Stimulated activated memory B cell treated with anti-CD40 and anti-IgM and Interleukin-4, amounts not matched to agents 10 μg/mL and 1 μg/mL and 100 μg/mL, for 72 hours (primary cell): ENCODE measurements around the gene SLC66A3.
"Not testable (repeated sequence)": the region's sequence is repeated elsewhere in the genome, so short reads cannot be mapped to it uniquely, and the experiment has no call there.

Experiments
- ATAC-seq: fragments of 150-1000 bp; cut with Tn5 transposase; 2 replicates; pipeline ENCODE4 v1.10.0; 2021
- H3K27ac Mint-ChIP-seq: one replicate; pipeline ENCODE4 v1.8.0; 2022; ENCODE audit warnings: mild to moderate bottlenecking, mixed read lengths
- H3K27me3 Mint-ChIP-seq: one replicate; pipeline ENCODE4 v1.8.0; 2022; ENCODE audit warnings: mixed read lengths
- H3K36me3 Mint-ChIP-seq: one replicate; pipeline ENCODE4 v1.8.0; 2022; ENCODE audit warnings: mixed read lengths
- H3K4me1 Mint-ChIP-seq: one replicate; pipeline ENCODE4 v1.8.0; 2022; ENCODE audit warnings: mixed read lengths
- H3K4me3 Mint-ChIP-seq: one replicate; pipeline ENCODE4 v1.8.0; 2022; ENCODE audit warnings: mild to moderate bottlenecking, moderate library complexity, mixed read lengths
- H3K9me3 Mint-ChIP-seq: one replicate; pipeline ENCODE4 v1.8.0; 2022; ENCODE audit warnings: mixed read lengths

SLC66A3 gene

GRCh38 chr2:11152591-11152990 lies 2.7 kb upstream of the SLC66A3 start:
- no peak overlapping the region for H3K4me3 Mint-ChIP-seq
- H3K4me1 Mint-ChIP-seq = peaks cover 19% of the 10 kb centered on the region
- H3K27me3 Mint-ChIP-seq = no peaks in the 10 kb centered on the region

GRCh38 chr2:11154016-11154922 lies 998 bp upstream of the SLC66A3 start:
- ATAC-seq = peak; percentile 9
- H3K27me3 Mint-ChIP-seq = no peaks in the 10 kb centered on the region
- H3K36me3 Mint-ChIP-seq = no peaks in the 10 kb centered on the region
- H3K4me3 Mint-ChIP-seq = peak overlapping the region; percentile 88
- H3K9me3 Mint-ChIP-seq = no peaks in the 10 kb centered on the region
- H3K4me1 Mint-ChIP-seq = peaks cover 24% of the 10 kb centered on the region
- peak overlapping the region; percentile 91 for H3K27ac Mint-ChIP-seq

More at GRCh38 chr2:11152591-11152990, 2.7 kb upstream of the SLC66A3 start:
- Mint-ChIP-seq H3K27ac (no peak overlapping the region), H3K36me3 (no peaks in the 10 kb centered on the region), H3K9me3 (no peaks in the 10 kb centered on the region)
- ATAC-seq = no peak

DNA sequence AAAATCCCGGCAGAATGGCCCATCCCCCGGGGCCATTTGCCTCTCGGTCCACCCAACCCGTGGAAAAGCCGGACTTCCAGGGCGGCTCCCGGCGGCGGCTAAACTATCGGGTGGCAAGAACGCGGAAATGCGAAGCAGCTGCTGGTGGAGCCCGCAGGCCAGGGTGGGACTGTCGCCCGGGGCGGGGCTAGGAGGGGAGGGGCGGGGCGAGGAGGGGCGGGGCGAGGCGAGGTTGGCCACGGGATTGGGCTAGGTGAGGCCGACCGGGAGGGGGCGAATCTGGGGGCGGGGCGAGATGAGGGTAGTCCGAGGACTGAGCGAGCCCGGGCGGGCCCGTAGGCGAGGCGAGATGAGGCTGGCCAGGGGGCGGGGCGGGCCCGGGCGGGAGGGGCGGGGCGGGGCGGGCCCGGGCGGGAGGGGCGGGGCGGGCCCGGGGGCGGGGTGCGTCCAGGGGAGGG lies 315 bp upstream of the SLC66A3 start:
- no peaks in the 10 kb centered on the region for H3K9me3 Mint-ChIP-seq
- H3K4me1 Mint-ChIP-seq = peaks cover 24% of the 10 kb centered on the region
- no peaks in the 10 kb centered on the region for H3K36me3 Mint-ChIP-seq
- peak overlapping the region; percentile 88 for H3K4me3 Mint-ChIP-seq
- H3K27ac Mint-ChIP-seq = peak overlapping the region; percentile 91
- ATAC-seq = peak; percentile 95
- H3K27me3 Mint-ChIP-seq = no peaks in the 10 kb centered on the region

GRCh38 chr2:11156396-11157075 lies 1.3 kb downstream of the SLC66A3 start:
- H3K27me3 Mint-ChIP-seq = no peaks in the 10 kb centered on the region
- no peak for ATAC-seq
- H3K27ac Mint-ChIP-seq = peak overlapping the region; percentile 91
- H3K9me3 Mint-ChIP-seq = no peaks in the 10 kb centered on the region
- H3K4me3 Mint-ChIP-seq = peak overlapping the region; percentile 88
- H3K4me1 Mint-ChIP-seq = peaks cover 36% of the 10 kb centered on the region
- H3K36me3 Mint-ChIP-seq = no peaks in the 10 kb centered on the region

- ATAC-seq = no peak
- Mint-ChIP-seq H3K27ac (no peak overlapping the region), H3K36me3 (peaks cover 4% of the 10 kb centered on the region), H3K4me1 (peaks cover 36% of the 10 kb centered on the region), H3K9me3 (no peaks in the 10 kb centered on the region), H3K27me3 (no peaks in the 10 kb centered on the region), H3K4me3 (no peak overlapping the region)
Observed at GRCh38 chr2:11157296-11157695, 2.0 kb downstream of the SLC66A3 start.

DNA sequence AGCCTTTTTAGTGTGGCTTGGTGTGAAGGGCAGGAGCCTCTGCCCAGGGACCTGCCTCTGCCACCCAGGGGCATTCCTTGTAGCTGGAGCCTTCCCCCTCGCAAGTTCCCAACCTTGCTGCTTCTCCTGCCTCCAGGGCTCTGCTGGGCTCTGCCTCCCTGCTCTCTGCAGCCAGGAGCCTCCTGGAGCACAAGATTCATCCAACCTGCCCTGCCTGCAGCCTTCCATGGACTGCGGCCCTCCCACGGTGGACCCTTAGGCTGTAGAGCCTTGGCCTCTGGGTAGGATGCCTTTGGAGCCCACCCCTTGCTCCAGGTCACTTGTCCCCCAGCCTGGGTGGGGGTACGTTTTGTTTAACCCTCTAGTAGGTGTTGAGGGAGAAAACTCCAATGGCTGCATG lies 2.5 kb downstream of the SLC66A3 start:
- no peak overlapping the region for H3K27ac Mint-ChIP-seq
- ATAC-seq = no peak
- H3K4me3 Mint-ChIP-seq = no peak overlapping the region
- no peaks in the 10 kb centered on the region for H3K27me3 Mint-ChIP-seq
- H3K9me3 Mint-ChIP-seq = no peaks in the 10 kb centered on the region
- H3K36me3 Mint-ChIP-seq = peaks cover 5% of the 10 kb centered on the region
- H3K4me1 Mint-ChIP-seq = peaks cover 36% of the 10 kb centered on the region

GRCh38 chr2:11158916-11159573 lies 3.8 kb downstream of the SLC66A3 start:
- H3K4me3 Mint-ChIP-seq = no peak overlapping the region
- peaks cover 36% of the 10 kb centered on the region for H3K4me1 Mint-ChIP-seq
- H3K27ac Mint-ChIP-seq = no peak overlapping the region
- ATAC-seq = no peak
- H3K36me3 Mint-ChIP-seq = peaks cover 9% of the 10 kb centered on the region
- no peaks in the 10 kb centered on the region for H3K9me3 Mint-ChIP-seq
- H3K27me3 Mint-ChIP-seq = no peaks in the 10 kb centered on the region

GRCh38 chr2:11159574-11160170 lies 4.4 kb downstream of the SLC66A3 start:
- no peak for ATAC-seq
- no peak overlapping the region for H3K27ac Mint-ChIP-seq
- peaks cover 36% of the 10 kb centered on the region for H3K4me1 Mint-ChIP-seq
- H3K9me3 Mint-ChIP-seq = no peaks in the 10 kb centered on the region
- peaks cover 11% of the 10 kb centered on the region for H3K36me3 Mint-ChIP-seq
- no peaks in the 10 kb centered on the region for H3K27me3 Mint-ChIP-seq
- H3K4me3 Mint-ChIP-seq = no peak overlapping the region

- H3K36me3 Mint-ChIP-seq = peaks cover 11% of the 10 kb centered on the region
- H3K27me3 Mint-ChIP-seq = no peaks in the 10 kb centered on the region
- peaks cover 36% of the 10 kb centered on the region for H3K4me1 Mint-ChIP-seq
- H3K27ac Mint-ChIP-seq = peak overlapping the region; percentile 75
- no peak overlapping the region for H3K4me3 Mint-ChIP-seq
- H3K9me3 Mint-ChIP-seq = no peaks in the 10 kb centered on the region
- ATAC-seq = no peak
Observed at GRCh38 chr2:11160256-11160655, 5.0 kb downstream of the SLC66A3 start.

DNA sequence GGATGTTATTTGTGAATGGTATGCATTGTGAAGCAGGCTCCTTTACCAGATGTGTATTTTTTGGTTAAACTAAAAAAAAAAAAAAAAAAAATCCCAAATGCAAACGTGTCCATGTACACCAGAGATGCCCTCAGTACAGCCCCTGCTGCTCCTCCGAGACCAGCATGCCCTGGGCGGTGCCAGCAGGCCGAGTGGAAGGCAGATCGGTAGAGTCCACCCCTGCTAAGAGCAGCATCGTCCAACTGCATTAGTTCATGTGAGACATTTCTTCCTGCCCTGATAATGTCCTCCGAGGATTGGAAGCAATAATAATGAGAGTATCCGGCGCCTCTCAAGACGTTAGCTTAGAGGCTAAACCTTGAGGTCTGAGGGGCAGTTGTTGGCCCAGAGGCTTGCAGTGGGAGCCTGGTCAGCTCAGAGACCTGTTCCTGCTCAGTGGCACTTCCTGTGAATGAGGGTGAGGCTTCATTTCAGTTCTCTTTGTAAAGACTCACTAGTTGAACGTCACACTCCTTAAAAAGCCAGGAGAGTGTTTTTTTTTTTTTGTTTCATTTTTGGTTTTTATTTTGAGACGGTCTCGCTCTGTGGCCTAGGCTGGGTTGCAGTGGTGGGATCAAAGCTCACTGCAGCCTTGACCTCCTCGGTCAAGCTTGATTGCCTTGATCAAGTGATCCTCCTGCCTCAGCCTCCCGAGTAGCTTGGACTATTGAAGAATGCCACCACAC lies 5.6 kb downstream of the SLC66A3 start:
- Mint-ChIP-seq H3K27me3 (no peaks in the 10 kb centered on the region), H3K4me3 (peak overlapping the region; percentile 34), H3K4me1 (peaks cover 34% of the 10 kb centered on the region), H3K36me3 (peaks cover 11% of the 10 kb centered on the region), H3K27ac (peak overlapping the region; percentile 75), H3K9me3 (no peaks in the 10 kb centered on the region)
- ATAC-seq = peak; percentile 76

- H3K27ac Mint-ChIP-seq = peak overlapping the region; percentile 75
- no peak for ATAC-seq
- no peaks in the 10 kb centered on the region for H3K9me3 Mint-ChIP-seq
- no peaks in the 10 kb centered on the region for H3K27me3 Mint-ChIP-seq
- peaks cover 25% of the 10 kb centered on the region for H3K4me1 Mint-ChIP-seq
- peaks cover 11% of the 10 kb centered on the region for H3K36me3 Mint-ChIP-seq
- H3K4me3 Mint-ChIP-seq = no peak overlapping the region
Observed at GRCh38 chr2:11161747-11162146, 6.5 kb downstream of the SLC66A3 start.

DNA sequence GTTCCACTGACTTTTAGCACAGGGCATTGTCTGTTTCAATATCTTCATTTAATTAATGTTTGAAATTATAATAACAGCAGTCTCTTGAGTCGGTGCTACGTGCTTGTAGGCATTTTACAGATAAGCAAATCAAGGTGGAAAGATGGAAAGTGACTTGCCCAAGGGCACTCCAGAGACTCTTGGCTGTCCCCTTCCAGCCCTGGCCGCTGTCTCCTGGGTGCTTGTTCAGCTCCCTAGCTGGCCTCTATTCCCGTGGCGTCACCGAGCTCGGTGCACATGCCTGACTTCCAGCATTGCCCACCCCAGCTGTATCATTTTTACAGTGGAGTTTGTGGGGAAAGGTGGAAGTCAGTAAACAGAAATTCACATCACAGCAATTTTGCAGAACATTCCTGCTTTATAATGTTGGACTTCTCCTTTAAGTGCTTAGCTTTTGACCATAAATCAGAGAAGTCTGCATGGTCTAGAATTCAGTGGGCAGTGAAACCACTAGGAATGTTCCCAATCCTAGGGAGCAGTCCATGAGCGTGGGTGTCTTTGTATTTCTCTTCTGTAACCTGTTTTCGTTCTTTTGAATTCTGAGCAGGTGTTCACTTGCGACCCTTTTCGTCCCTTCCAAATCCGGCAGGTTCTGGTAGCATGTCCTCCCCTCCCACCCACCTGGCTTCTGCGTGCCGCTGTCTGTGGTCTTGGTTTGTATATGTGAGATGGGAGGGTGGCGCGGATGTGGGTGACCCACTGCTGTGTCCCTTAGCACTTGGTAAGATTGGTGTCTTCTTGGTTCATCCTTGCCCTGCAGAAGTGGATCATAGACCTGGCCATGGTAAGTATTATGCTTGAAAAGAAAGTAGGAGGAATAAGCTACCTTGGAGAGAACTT lies 8.4 kb downstream of the SLC66A3 start:
- Mint-ChIP-seq H3K9me3 (no peaks in the 10 kb centered on the region), H3K4me1 (peaks cover 12% of the 10 kb centered on the region), H3K27me3 (no peaks in the 10 kb centered on the region), H3K4me3 (no peak overlapping the region), H3K27ac (no peak overlapping the region), H3K36me3 (peaks cover 11% of the 10 kb centered on the region)
- ATAC-seq = no peak

- not testable (repeated sequence) for ATAC-seq, H3K27ac Mint-ChIP-seq, H3K4me3 Mint-ChIP-seq, H3K9me3 Mint-ChIP-seq, H3K27me3 Mint-ChIP-seq
- Mint-ChIP-seq H3K36me3 (peaks cover 11% of the 10 kb centered on the region), H3K4me1 (peaks cover 12% of the 10 kb centered on the region)
Observed at GRCh38 chr2:11165046-11165445, 9.8 kb downstream of the SLC66A3 start.

- H3K36me3 Mint-ChIP-seq = peaks cover 11% of the 10 kb centered on the region
- H3K4me3 Mint-ChIP-seq = no peak overlapping the region
- H3K27me3 Mint-ChIP-seq = no peaks in the 10 kb centered on the region
- H3K9me3 Mint-ChIP-seq = no peaks in the 10 kb centered on the region
- no peak overlapping the region for H3K27ac Mint-ChIP-seq
- ATAC-seq = no peak
- no peaks in the 10 kb centered on the region for H3K4me1 Mint-ChIP-seq
Observed at GRCh38 chr2:11166476-11166875, 11.2 kb downstream of the SLC66A3 start.
